ENCODE data around the gene CLDN9. TPM values are rescaled to one million over a fixed set of nuclear protein-coding genes. Genes with fewer than 3 reads are reported as not detected.

CLDN9 gene
- total and polyA plus RNA-seq, 2 experiments from 2014 or later = 3.5 to 8.9 TPM

GRCh38 chr16:3020247-3020603 is 7.5 kb downstream of the CLDN9 start, which contains the start of gene TNFRSF12A:
Gene TNFRSF12A (plus strand): TSS chr16:3020368. CDS start chr16:3020398, 30 bp downstream.
- Histone ChIP-seq H3K36me3 (replicated peaks; ENCODE audit: insufficient read depth, low read depth) (no peaks in the 10 kb centered on the region), H3K79me2 (peaks cover 41% of the 10 kb centered on the region), H3K9me2 (replicated peaks; ENCODE audit: insufficient read depth) (no peaks in the 10 kb centered on the region), H3K4me1 (ENCODE audit: insufficient read depth) (peaks cover 29% of the 10 kb centered on the region), H3K4me3 (peak within 1 kb of the TSS; percentile 96), H3K9me3 (ENCODE audit: low read depth) (no peaks in the 10 kb centered on the region), H2AFZ (no peak within 1 kb of the TSS), H3K27me3 (no peaks in the 10 kb centered on the region), H3K4me2 (peak within 1 kb of the TSS; percentile 99), H3K27ac (peak within 1 kb of the TSS; percentile 98), H4K20me1 (ENCODE audit: insufficient read depth, poor library complexity, severe bottlenecking) (peaks cover 9% of the 10 kb centered on the region)
- TF ChIP-seq EZH2phosphoT487 (IDR thresholded peaks at IDR 0.05; ENCODE audit: low read depth, severe bottlenecking, unreplicated experiment) = no peak
- TF ChIP-seq EZH2 (IDR thresholded peaks at IDR 0.05; ENCODE audit: borderline replicate concordance) = no peak
- TF ChIP-seq CTCF (IDR thresholded peaks at IDR 0.05; ENCODE audit: poor library complexity) = no peak
- peak; percentile 95 for DNase-seq (ENCODE audit: low spot score)
- WGBS (ENCODE audit: low lambda C conversion rate, missing lambda C conversion rate) = 0% methylated on average over 24 of the region's 49 CpGs

- Histone ChIP-seq H3K9me2 (replicated peaks; ENCODE audit: insufficient read depth) (no peaks in the 10 kb centered on the region), H3K4me2 (peak overlapping the region; percentile 99), H3K27me3 (no peaks in the 10 kb centered on the region), H3K9me3 (ENCODE audit: low read depth) (no peaks in the 10 kb centered on the region), H3K4me1 (ENCODE audit: insufficient read depth) (peaks cover 29% of the 10 kb centered on the region), H3K79me2 (peaks cover 43% of the 10 kb centered on the region), H3K27ac (peak overlapping the region; percentile 98), H4K20me1 (ENCODE audit: insufficient read depth, poor library complexity, severe bottlenecking) (peaks cover 9% of the 10 kb centered on the region), H2AFZ (no peak overlapping the region), H3K4me3 (peak overlapping the region; percentile 96), H3K36me3 (replicated peaks; ENCODE audit: insufficient read depth, low read depth) (no peaks in the 10 kb centered on the region)
- 3% methylated on average over 28 of the region's 57 CpGs for WGBS (ENCODE audit: low lambda C conversion rate, missing lambda C conversion rate)
- TF ChIP-seq EZH2 (IDR thresholded peaks at IDR 0.05; ENCODE audit: borderline replicate concordance) = no peak
- no peak for TF ChIP-seq EZH2phosphoT487 (IDR thresholded peaks at IDR 0.05; ENCODE audit: low read depth, severe bottlenecking, unreplicated experiment)
- TF ChIP-seq CTCF (IDR thresholded peaks at IDR 0.05; ENCODE audit: poor library complexity) = no peak
- peak; percentile 95 for DNase-seq (ENCODE audit: low spot score)
Measured at GRCh38 chr16:3020604-3021448, 8.1 kb downstream of the CLDN9 start.

DNA sequence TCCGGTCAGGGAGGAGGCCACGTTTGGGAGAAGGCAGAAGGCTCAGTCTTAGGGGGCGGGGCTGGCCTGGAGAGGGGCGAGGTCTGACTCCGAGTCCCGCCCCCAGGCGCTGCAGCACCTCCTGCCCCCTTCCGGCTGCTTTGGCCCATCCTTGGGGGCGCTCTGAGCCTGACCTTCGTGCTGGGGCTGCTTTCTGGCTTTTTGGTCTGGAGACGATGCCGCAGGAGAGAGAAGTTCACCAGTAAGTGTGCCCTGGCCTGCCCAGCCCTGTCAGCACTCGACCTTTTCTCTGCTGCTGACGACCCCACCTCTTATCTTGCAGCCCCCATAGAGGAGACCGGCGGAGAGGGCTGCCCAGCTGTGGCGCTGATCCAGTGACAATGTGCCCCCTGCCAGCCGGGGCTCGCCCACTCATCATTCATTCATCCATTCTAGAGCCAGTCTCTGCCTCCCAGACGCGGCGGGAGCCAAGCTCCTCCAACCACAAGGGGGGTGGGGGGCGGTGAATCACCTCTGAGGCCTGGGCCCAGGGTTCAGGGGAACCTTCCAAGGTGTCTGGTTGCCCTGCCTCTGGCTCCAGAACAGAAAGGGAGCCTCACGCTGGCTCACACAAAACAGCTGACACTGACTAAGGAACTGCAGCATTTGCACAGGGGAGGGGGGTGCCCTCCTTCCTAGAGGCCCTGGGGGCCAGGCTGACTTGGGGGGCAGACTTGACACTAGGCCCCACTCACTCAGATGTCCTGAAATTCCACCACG is 8.9 kb downstream of the CLDN9 start:
- 15% methylated on average over 18 of the region's 25 CpGs for WGBS (ENCODE audit: low lambda C conversion rate, missing lambda C conversion rate)
- peaks cover 5% of the 10 kb centered on the region for H4K20me1 ChIP-seq (ENCODE audit: insufficient read depth, poor library complexity, severe bottlenecking)
- no peak overlapping the region for H2AFZ ChIP-seq
- TF ChIP-seq CTCF (IDR thresholded peaks at IDR 0.05; ENCODE audit: poor library complexity) (peak; percentile 44), EZH2 (IDR thresholded peaks at IDR 0.05; ENCODE audit: borderline replicate concordance) (no peak)
- H3K4me3 ChIP-seq = peak overlapping the region; percentile 96
- H3K27me3 ChIP-seq = no peaks in the 10 kb centered on the region
- peaks cover 38% of the 10 kb centered on the region for H3K79me2 ChIP-seq
- H3K9me3 ChIP-seq (ENCODE audit: low read depth) = no peaks in the 10 kb centered on the region
- peaks cover 29% of the 10 kb centered on the region for H3K4me1 ChIP-seq (ENCODE audit: insufficient read depth)
- peak overlapping the region; percentile 99 for H3K4me2 ChIP-seq
- H3K27ac ChIP-seq = peak overlapping the region; percentile 98
- no peaks in the 10 kb centered on the region for H3K9me2 ChIP-seq (replicated peaks; ENCODE audit: insufficient read depth)
- DNase-seq (ENCODE audit: low spot score) = peak; percentile 93
- no peaks in the 10 kb centered on the region for H3K36me3 ChIP-seq (replicated peaks; ENCODE audit: insufficient read depth, low read depth)
